GM18870 (cell line): ENCODE measurements around the gene SPATA13.
"Not testable (repeated sequence)": the region's sequence is repeated elsewhere in the genome, so short reads cannot be mapped to it uniquely, and the experiment has no call there.

Experiments
- ATAC-seq: cut with Tn5 transposase; IDR thresholded peaks from one replicate; pipeline ENCODE4 v1.9.1; 2021; ENCODE audit warnings: moderate library complexity; ENCODE audit not compliant: unreplicated experiment

Gene SPATA13

GRCh38 chr13:24349778-24350664 lies 189.5 kb downstream of the SPATA13 start:
- not testable (repeated sequence) for ATAC-seq

- ATAC-seq, result no peak
Measured at GRCh38 chr13:24351423-24351822, 190.9 kb downstream of the SPATA13 start.

- no peak for ATAC-seq
Measured at GRCh38 chr13:24353736-24354135, 193.2 kb downstream of the SPATA13 start.

GRCh38 chr13:24355103-24355502 lies 194.6 kb downstream of the SPATA13 start:
- ATAC-seq, result no peak

GRCh38 chr13:24356270-24356669 lies 195.8 kb downstream of the SPATA13 start:
- no peak for ATAC-seq
